Testis (tissue), 2 donors: ENCODE measurements around the gene PPID.

Experiments used
- POLR2A ChIP-seq: fragments of 450-650 bp; IDR thresholded peaks from one replicate; pipeline ENCODE4 v1.6.1; 2017; ENCODE audit warnings: antibody characterized with exemption, mild to moderate bottlenecking, moderate library complexity
- TF ChIP-seq, protein P1 (sequence below), 3 experiments: fragments of 450-650 bp in 2 of 3; fragments of 200-600 bp in 1 of 3; sonication (generic) in 1 of 3; IDR thresholded peaks; one replicate each; pipeline ENCODE4 v1.5.1; 2016 to 2019; ENCODE audit warnings: antibody characterized with exemption in 3 of 3, mild to moderate bottlenecking in 2 of 3, moderate library complexity in 1 of 3

- TF ChIP-seq, protein P1, sequence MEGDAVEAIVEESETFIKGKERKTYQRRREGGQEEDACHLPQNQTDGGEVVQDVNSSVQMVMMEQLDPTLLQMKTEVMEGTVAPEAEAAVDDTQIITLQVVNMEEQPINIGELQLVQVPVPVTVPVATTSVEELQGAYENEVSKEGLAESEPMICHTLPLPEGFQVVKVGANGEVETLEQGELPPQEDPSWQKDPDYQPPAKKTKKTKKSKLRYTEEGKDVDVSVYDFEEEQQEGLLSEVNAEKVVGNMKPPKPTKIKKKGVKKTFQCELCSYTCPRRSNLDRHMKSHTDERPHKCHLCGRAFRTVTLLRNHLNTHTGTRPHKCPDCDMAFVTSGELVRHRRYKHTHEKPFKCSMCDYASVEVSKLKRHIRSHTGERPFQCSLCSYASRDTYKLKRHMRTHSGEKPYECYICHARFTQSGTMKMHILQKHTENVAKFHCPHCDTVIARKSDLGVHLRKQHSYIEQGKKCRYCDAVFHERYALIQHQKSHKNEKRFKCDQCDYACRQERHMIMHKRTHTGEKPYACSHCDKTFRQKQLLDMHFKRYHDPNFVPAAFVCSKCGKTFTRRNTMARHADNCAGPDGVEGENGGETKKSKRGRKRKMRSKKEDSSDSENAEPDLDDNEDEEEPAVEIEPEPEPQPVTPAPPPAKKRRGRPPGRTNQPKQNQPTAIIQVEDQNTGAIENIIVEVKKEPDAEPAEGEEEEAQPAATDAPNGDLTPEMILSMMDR (IDR thresholded peaks at IDR 0.05), result no peak
- TF ChIP-seq POLR2A, result no peak
Measured at GRCh38 chr4:158688813-158689212, 34.4 kb downstream of the PPID start.
